Liver (tissue), 9 donors: ENCODE data around the gene PCDHGB2. TPM values are rescaled to one million over a fixed set of nuclear protein-coding genes. Genes with fewer than 3 reads are reported as not detected.

ENCODE experiments used
- DNase-seq: peaks from one replicate; pipeline ENCODE4 v3.0.0-alpha.2; 2017; ENCODE audit warnings: low spot score
- H3K27ac ChIP-seq, 2 donors: one replicate each; pipeline ENCODE4 v1.7.0; 2013; ENCODE audit warnings: inconsistent platforms in 2 of 2, low read length in 2 of 2, control low read depth in 1 of 2, low read depth in 1 of 2, mild to moderate bottlenecking in 1 of 2
- H3K27me3 ChIP-seq, 4 donors: one replicate each; pipeline versions ENCODE4 v1.6.1 to v1.7.0; 2013; ENCODE audit warnings: low read length in 3 of 4, inconsistent platforms in 1 of 4, mild to moderate bottlenecking in 1 of 4, moderate library complexity in 1 of 4; ENCODE audit not compliant: control insufficient read depth in 4 of 4, insufficient read depth in 4 of 4
- H3K36me3 ChIP-seq, 4 donors: one replicate each; pipeline versions ENCODE4 v1.6.1 to v1.7.0; 2013; ENCODE audit warnings: low read length in 3 of 4, mild to moderate bottlenecking in 3 of 4, low read depth in 1 of 4, moderate library complexity in 1 of 4; ENCODE audit not compliant: control insufficient read depth in 4 of 4, insufficient read depth in 3 of 4
- H3K4me1 ChIP-seq, 4 donors: one replicate each; pipeline versions ENCODE4 v1.6.1 to v1.7.0; 2013; ENCODE audit warnings: low read length in 3 of 4, mild to moderate bottlenecking in 3 of 4, moderate library complexity in 1 of 4; ENCODE audit not compliant: control insufficient read depth in 4 of 4, insufficient read depth in 4 of 4
- H3K4me3 ChIP-seq, 3 donors: one replicate each; pipeline versions ENCODE4 v1.6.1 to v1.7.0; 2013; ENCODE audit warnings: low read length in 3 of 3, control low read depth in 1 of 3, low read depth in 1 of 3, mild to moderate bottlenecking in 1 of 3
- H3K9ac ChIP-seq, 2 donors: one replicate each; pipeline ENCODE4 v1.7.0; 2013; ENCODE audit warnings: low read length in 2 of 2, mild to moderate bottlenecking in 2 of 2, moderate library complexity in 2 of 2, control low read depth in 1 of 2, low read depth in 1 of 2
- H3K9me3 ChIP-seq, 4 donors: one replicate each; pipeline versions ENCODE4 v1.6.1 to v1.7.0; 2013; ENCODE audit warnings: low read length in 3 of 4; ENCODE audit not compliant: control insufficient read depth in 4 of 4
- EGR1 ChIP-seq, 2 donors: IDR thresholded peaks; 2 replicates each; pipeline ENCODE4 v1.6.1; 2016 to 2018; ENCODE audit warnings: antibody characterized with exemption in 2 of 2, low read depth in 2 of 2
- FOXA1 ChIP-seq: IDR thresholded peaks from 2 replicates; pipeline ENCODE4 v1.6.1; 2016; ENCODE audit warnings: antibody characterized with exemption
- HNF4A ChIP-seq, 2 donors: conservative IDR thresholded peaks; 2 replicates each; pipeline ENCODE4 v1.6.1; 2016; ENCODE audit warnings: antibody characterized with exemption in 2 of 2, mild to moderate bottlenecking in 2 of 2
- JUND ChIP-seq, 2 donors: IDR thresholded peaks; 2 replicates each; pipeline ENCODE4 v1.6.1; 2016; ENCODE audit warnings: antibody characterized with exemption in 2 of 2
- RXRA ChIP-seq, 2 donors: IDR thresholded peaks; 2 replicates each; pipeline ENCODE4 v1.6.1; 2017 to 2018; ENCODE audit warnings: antibody characterized with exemption in 2 of 2, mild to moderate bottlenecking in 1 of 2
- SP1 ChIP-seq: IDR thresholded peaks from 2 replicates; pipeline ENCODE4 v1.6.1; 2018; ENCODE audit warnings: antibody characterized with exemption, mild to moderate bottlenecking
- TAF1 ChIP-seq: conservative IDR thresholded peaks from 2 replicates; pipeline ENCODE4 v1.6.1; 2016; ENCODE audit warnings: antibody characterized with exemption, mild to moderate bottlenecking
- YY1 ChIP-seq: IDR thresholded peaks from 2 replicates; pipeline ENCODE4 v1.6.1; 2016; ENCODE audit warnings: antibody characterized with exemption, mild to moderate bottlenecking
- ZBTB33 ChIP-seq: IDR thresholded peaks from 2 replicates; pipeline ENCODE4 v1.6.1; 2016; ENCODE audit warnings: antibody characterized with exemption
- WGBS: extraction: QIAGEN DNeasy Blood & Tissue Kit; methylation state at CpG from one replicate; pipeline ENCODE4 v1.1.7; 2013; 5-methylcytosine and 5-hydroxymethylcytosine counted together
- polyA plus RNA-seq, 2 donors: library from polyadenylated mRNA; stranded (reverse) in 1 of 2; unstranded in 1 of 2; fragments of 200-250 nt in 1 of 2; fragments of >200 nt in 1 of 2; fragmentation: Nextera tagmentation in 1 of 2; extraction: Ambion mirVana in 1 of 2; gene quantifications; one replicate each; pipeline versions ENCODE4 v1.2.1 to v1.2.3, GENCODE V29; 2013 to 2015
- total RNA-seq, 2 donors: library from RNA; depleted of rRNA; stranded (reverse); fragments of >200 nt; gene quantifications; one replicate each; pipeline ENCODE4 v1.2.3, GENCODE V29; 2014
- donor health status: healthy.
- donor health status: healthy.
- donor health status: healthy.
- donor health status: healthy.
- donor health status: healthy.

PCDHGB2 gene
- total and polyA plus RNA-seq, 4 donors = 0.28 to 1.0 (median 0.47) TPM; not detected in 1

- no peak for TF ChIP-seq TAF1
- Histone ChIP-seq H3K9ac (no peak overlapping the region), H3K4me3 (peak overlapping the region in 1 of 3 donors; percentile 3), H3K4me1 (no peaks in the 10 kb centered on the region), H3K9me3 (peaks cover 29 to 64% (median 45%) of the 10 kb centered on the region in 4 donors), H3K27ac (no peak overlapping the region), H3K27me3 (peaks cover 0 to 3% (median 1%) of the 10 kb centered on the region in 4 donors), H3K36me3 (peaks cover 0 to 3% (median 0%) of the 10 kb centered on the region in 4 donors)
- WGBS = 32% methylated on average over 32 of the region's 36 CpGs
- DNase-seq = no peak
Measured at GRCh38 chr5:141351591-141351990, 8.2 kb upstream of the PCDHGB2 start.

GRCh38 chr5:141354900-141355469 lies 4.8 kb upstream of the PCDHGB2 start, which contains the start of gene PCDHGA4:
Gene PCDHGA4 (plus strand): TSS chr5:141355021. CDS start chr5:141355108, 87 bp downstream.
- peaks cover 0 to 3% (median 0%) of the 10 kb centered on the region in 4 donors for H3K36me3 ChIP-seq
- TF ChIP-seq YY1 = no peak
- TF ChIP-seq RXRA (IDR thresholded peaks at IDR 0.05) = no peak
- no peaks in the 10 kb centered on the region for H3K4me1 ChIP-seq
- 14% methylated on average over 29 of the region's 29 CpGs for WGBS
- no peak for DNase-seq
- no peak within 1 kb of the TSS for H3K9ac ChIP-seq
- H3K27me3 ChIP-seq = peaks cover 0 to 2% (median under 1%) of the 10 kb centered on the region in 4 donors
- peak within 1 kb of the TSS; percentile 29 to 45 (median 33) for H3K4me3 ChIP-seq
- no peak within 1 kb of the TSS for H3K27ac ChIP-seq
- H3K9me3 ChIP-seq = peaks cover 34 to 69% (median 47%) of the 10 kb centered on the region in 4 donors

GRCh38 chr5:141355641-141356040 lies 4.2 kb upstream of the PCDHGB2 start:
- no peak for DNase-seq
- no peak overlapping the region for H3K27ac ChIP-seq
- H3K4me1 ChIP-seq = no peaks in the 10 kb centered on the region
- peaks cover 0 to 3% (median 0%) of the 10 kb centered on the region in 4 donors for H3K36me3 ChIP-seq
- H3K9me3 ChIP-seq = peaks cover 32 to 69% (median 47%) of the 10 kb centered on the region in 4 donors
- WGBS = 38% methylated on average over 24 of the region's 24 CpGs
- H3K9ac ChIP-seq = no peak overlapping the region
- TF ChIP-seq TAF1 = no peak
- TF ChIP-seq HNF4A (conservative IDR thresholded peaks at IDR 0.05) = no peak
- no peak for TF ChIP-seq ZBTB33
- TF ChIP-seq JUND (IDR thresholded peaks at IDR 0.05) = no peak
- no peak for TF ChIP-seq EGR1 (IDR thresholded peaks at IDR 0.05; ENCODE audit: low read depth in 2 of 2)
- TF ChIP-seq FOXA1 = no peak
- peak overlapping the region in 2 of 3 donors; percentile 29 to 45 for H3K4me3 ChIP-seq
- H3K27me3 ChIP-seq = peaks cover 0 to 2% (median 0%) of the 10 kb centered on the region in 4 donors

- H3K9ac ChIP-seq = no peak overlapping the region
- DNase-seq = no peak
- peaks cover 36 to 69% (median 47%) of the 10 kb centered on the region in 4 donors for H3K9me3 ChIP-seq
- H3K27ac ChIP-seq = no peak overlapping the region
- peaks cover 0 to 3% (median 0%) of the 10 kb centered on the region in 4 donors for H3K36me3 ChIP-seq
- H3K4me1 ChIP-seq = no peaks in the 10 kb centered on the region
- peaks cover 0 to 2% (median 0%) of the 10 kb centered on the region in 4 donors for H3K27me3 ChIP-seq
- peak overlapping the region in 1 of 3 donors; percentile 1 for H3K4me3 ChIP-seq
- 60% methylated on average over 5 of the region's 5 CpGs for WGBS
- no peak for TF ChIP-seq YY1
- no peak for TF ChIP-seq SP1
Measured at GRCh38 chr5:141356133-141356532, 3.7 kb upstream of the PCDHGB2 start.
